Gastroesophageal sphincter (tissue), 4 donors: ENCODE measurements around the gene OR51G1. TPM values are rescaled to one million over a fixed set of nuclear protein-coding genes. Genes with fewer than 3 reads are reported as not detected.

ENCODE experiments used
- ATAC-seq: fragments of 150-250 bp; one replicate; pipeline ENCODE4 v1.9.1; 2016; ENCODE audit warnings: mild to moderate bottlenecking, moderate library complexity
- H3K27ac ChIP-seq, 4 donors: fragments of 200-600 bp; sonication (generic) in 3 of 4; 1 replicate in 3 of 4; 2 replicates in 1 of 4; pipeline ENCODE4 v1.5.1; 2016 to 2019
- H3K27me3 ChIP-seq: fragments of 200-600 bp; sonication (generic); one replicate; pipeline ENCODE4 v1.5.1; 2019
- H3K36me3 ChIP-seq, 2 donors: fragments of 200-600 bp; sonication (generic); one replicate each; pipeline ENCODE4 v1.5.1; 2019; ENCODE audit warnings: control low read depth in 1 of 2
- H3K4me1 ChIP-seq, 3 donors: fragments of 200-600 bp; sonication (generic); 1 replicate in 2 of 3; 2 replicates in 1 of 3; pipeline ENCODE4 v1.5.1; 2016 to 2019; ENCODE audit warnings: control low read depth in 2 of 3
- H3K4me3 ChIP-seq, 2 donors: fragments of 200-600 bp; sonication (generic); one replicate each; pipeline ENCODE4 v1.5.1; 2019; ENCODE audit warnings: mild to moderate bottlenecking in 1 of 2, moderate library complexity in 1 of 2
- H3K9me3 ChIP-seq, 3 donors: fragments of 200-600 bp; sonication (generic); one replicate each; pipeline ENCODE4 v1.5.1; 2017 to 2019; ENCODE audit warnings: control low read depth in 2 of 3
- EP300 ChIP-seq: sonication (generic); formaldehyde crosslinking; IDR thresholded peaks from one replicate; pipeline ENCODE4 v1.6.1; 2017; ENCODE audit warnings: antibody characterized with exemption, mild to moderate bottlenecking
- POLR2A ChIP-seq, 2 donors: fragments of 450-650 bp; IDR thresholded peaks; one replicate each; pipeline ENCODE4 v1.6.1; 2017; ENCODE audit warnings: antibody characterized with exemption in 2 of 2, mild to moderate bottlenecking in 2 of 2, moderate library complexity in 1 of 2
- POLR2AphosphoS5 ChIP-seq: sonication (generic); formaldehyde crosslinking; IDR thresholded peaks from one replicate; pipeline ENCODE4 v1.6.1; 2017; ENCODE audit warnings: antibody characterized with exemption
- WGBS, 2 donors: methylation state at CpG; one replicate each; pipeline ENCODE4 v1.1.5; 2018; ENCODE audit warnings: low coverage in 1 of 2; 5-methylcytosine and 5-hydroxymethylcytosine counted together
- total RNA-seq, 4 donors: library from RNA; depleted of rRNA; stranded (reverse); fragments of >200 nt; gene quantifications; one replicate each; pipeline ENCODE4 v1.1.0, GENCODE V29; 2016
- TF ChIP-seq, protein P1 (sequence below), 4 experiments: fragments of 200-600 bp in 2 of 4; fragments of 450-650 bp in 2 of 4; sonication (generic) in 1 of 4; IDR thresholded peaks; one replicate each; pipeline ENCODE4 v1.5.1; 2017 to 2019; ENCODE audit warnings: antibody characterized with exemption in 4 of 4, mild to moderate bottlenecking in 2 of 4, moderate library complexity in 2 of 4

OR51G1 gene
- total RNA-seq, 4 donors from 2014 or later: not detected

DNA sequence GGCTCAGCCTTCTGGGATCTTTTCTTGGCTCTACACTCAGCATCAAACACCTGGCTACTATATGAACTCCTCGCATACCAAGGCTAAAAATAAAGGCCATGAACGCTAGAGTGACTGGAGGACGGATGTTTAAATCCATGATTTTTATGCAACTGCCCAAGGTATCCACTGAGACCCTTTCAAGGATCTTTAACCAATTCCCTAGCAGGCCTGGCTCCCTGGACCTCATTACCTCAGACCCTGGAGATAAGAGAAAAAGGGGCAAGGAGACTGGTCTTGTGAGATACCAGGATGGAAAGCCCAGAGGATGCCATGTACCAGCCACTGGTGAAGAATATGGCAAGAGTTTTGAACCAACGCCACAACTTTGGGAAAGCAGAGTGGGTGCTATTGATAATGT is 4.9 kb downstream of the OR51G1 start, which contains the start of gene OR51G2:
OR51G2 (minus strand) TSS at position 101 of the 400 bp plus-strand sequence. CDS start 3,687 bp downstream, outside the sequence.
- H3K4me1 ChIP-seq: no peaks in the 10 kb centered on the region
- ATAC-seq: no peak
- H3K36me3 ChIP-seq: no peaks in the 10 kb centered on the region
- H3K4me3 ChIP-seq: no peak within 1 kb of the TSS
- H3K27me3 ChIP-seq: no peaks in the 10 kb centered on the region
- TF ChIP-seq POLR2A (IDR thresholded peaks at IDR 0.05) (no peak), EP300 (no peak)
- TF ChIP-seq, protein P1, sequence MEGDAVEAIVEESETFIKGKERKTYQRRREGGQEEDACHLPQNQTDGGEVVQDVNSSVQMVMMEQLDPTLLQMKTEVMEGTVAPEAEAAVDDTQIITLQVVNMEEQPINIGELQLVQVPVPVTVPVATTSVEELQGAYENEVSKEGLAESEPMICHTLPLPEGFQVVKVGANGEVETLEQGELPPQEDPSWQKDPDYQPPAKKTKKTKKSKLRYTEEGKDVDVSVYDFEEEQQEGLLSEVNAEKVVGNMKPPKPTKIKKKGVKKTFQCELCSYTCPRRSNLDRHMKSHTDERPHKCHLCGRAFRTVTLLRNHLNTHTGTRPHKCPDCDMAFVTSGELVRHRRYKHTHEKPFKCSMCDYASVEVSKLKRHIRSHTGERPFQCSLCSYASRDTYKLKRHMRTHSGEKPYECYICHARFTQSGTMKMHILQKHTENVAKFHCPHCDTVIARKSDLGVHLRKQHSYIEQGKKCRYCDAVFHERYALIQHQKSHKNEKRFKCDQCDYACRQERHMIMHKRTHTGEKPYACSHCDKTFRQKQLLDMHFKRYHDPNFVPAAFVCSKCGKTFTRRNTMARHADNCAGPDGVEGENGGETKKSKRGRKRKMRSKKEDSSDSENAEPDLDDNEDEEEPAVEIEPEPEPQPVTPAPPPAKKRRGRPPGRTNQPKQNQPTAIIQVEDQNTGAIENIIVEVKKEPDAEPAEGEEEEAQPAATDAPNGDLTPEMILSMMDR (IDR thresholded peaks at IDR 0.05): no peak
- WGBS, 2 donors: 13 to 74% methylated on average over 1 to 4 of the region's 4 CpGs
- H3K27ac ChIP-seq: no peak within 1 kb of the TSS
- H3K9me3 ChIP-seq: no peaks in the 10 kb centered on the region

DNA sequence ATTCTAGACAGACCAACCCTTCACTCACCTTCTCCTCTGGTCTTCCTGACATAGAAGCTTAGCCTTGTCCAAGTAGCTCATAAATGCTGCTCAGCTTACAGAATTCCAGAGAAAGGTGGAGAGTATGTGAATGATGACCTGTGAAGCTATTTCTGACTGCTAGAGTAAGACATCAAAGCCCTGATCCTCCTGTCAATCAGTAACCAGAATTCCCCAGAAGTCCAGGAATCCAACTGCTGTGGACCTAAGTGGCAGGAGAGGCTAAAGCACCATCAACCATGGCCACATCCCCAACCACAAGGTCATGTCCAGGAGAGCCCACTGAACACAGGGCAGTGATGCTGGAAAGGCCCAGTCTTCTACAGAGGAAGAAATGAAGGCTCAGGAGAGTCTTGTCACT is 7.6 kb downstream of the OR51G1 start:
- no peaks in the 10 kb centered on the region for H3K9me3 ChIP-seq
- H3K36me3 ChIP-seq: no peaks in the 10 kb centered on the region
- ATAC-seq: no peak
- no peak overlapping the region for H3K4me3 ChIP-seq
- H3K4me1 ChIP-seq: no peaks in the 10 kb centered on the region
- no peak overlapping the region for H3K27ac ChIP-seq
- H3K27me3 ChIP-seq: no peaks in the 10 kb centered on the region
- TF ChIP-seq POLR2A (IDR thresholded peaks at IDR 0.05) (no peak), POLR2AphosphoS5 (no peak), EP300 (no peak)
- TF ChIP-seq, protein P1 (IDR thresholded peaks at IDR 0.05): no peak

DNA sequence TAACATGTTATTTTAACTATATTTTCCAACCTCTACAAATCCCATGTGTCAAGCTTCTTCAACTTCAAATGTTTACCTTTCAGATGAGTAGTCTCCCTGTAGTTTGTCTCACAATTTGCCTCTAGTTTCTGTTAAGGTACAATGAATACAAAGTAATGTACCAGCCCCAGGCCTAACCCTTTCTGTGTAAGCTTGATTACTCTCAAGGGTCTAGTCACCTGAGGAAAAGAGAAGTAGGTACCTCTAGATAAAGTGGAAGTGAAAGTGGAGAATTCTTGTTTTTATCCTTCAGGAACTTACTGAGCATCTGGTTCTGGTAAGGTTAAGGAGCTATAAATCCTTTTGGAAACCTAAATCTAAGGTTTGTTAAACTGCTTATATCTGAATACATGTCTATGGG is 20.7 kb downstream of the OR51G1 start, which contains the start of gene OR51A7:
OR51A7 (plus strand) TSS at position 300 of the 400 bp plus-strand sequence. CDS start 3,587 bp downstream, outside the sequence.
- H3K4me3 ChIP-seq: no peak within 1 kb of the TSS
- H3K27ac ChIP-seq: no peak within 1 kb of the TSS
- no peak for TF ChIP-seq EP300
- TF ChIP-seq POLR2A (IDR thresholded peaks at IDR 0.05): no peak
- TF ChIP-seq POLR2AphosphoS5: no peak
- TF ChIP-seq, protein P1 (IDR thresholded peaks at IDR 0.05): no peak
- H3K9me3 ChIP-seq: no peaks in the 10 kb centered on the region
- no peak for ATAC-seq
- H3K36me3 ChIP-seq: no peaks in the 10 kb centered on the region
- H3K27me3 ChIP-seq: no peaks in the 10 kb centered on the region
- H3K4me1 ChIP-seq: no peaks in the 10 kb centered on the region

DNA sequence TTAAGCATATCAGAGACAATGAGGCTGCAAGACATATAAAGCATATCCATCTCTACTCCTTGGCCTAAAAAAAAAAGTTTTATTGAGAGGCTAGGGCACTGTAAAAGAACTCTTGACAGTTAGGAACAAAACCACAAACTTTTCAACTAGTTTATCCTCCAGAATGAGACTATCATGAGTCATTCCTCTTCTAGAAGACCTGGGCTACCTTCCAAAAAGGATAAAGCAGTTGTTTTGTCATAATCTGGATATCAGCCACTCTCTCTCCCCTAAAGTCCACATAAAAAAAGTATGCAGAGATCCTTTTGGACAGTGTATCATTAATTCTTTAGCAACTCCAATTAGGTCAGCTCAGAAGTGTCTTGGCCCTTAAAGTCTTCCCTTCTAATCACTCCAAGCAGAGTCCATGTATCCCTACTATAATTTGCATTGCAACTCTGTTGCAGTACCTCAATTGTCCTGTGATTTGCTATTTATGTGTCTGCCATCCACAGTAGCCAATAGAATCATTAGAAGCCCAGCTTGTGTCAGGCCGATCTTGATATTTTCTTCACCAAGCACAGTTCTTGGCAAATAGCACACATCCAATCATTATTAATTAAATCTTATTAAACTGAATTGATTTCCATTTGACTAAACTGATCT is 32.0 kb downstream of the OR51G1 start:
- TF ChIP-seq EP300: no peak
- no peak for TF ChIP-seq POLR2AphosphoS5
- TF ChIP-seq, protein P1 (IDR thresholded peaks at IDR 0.05): no peak
- no peak for TF ChIP-seq POLR2A (IDR thresholded peaks at IDR 0.05)
- H3K4me1 ChIP-seq: no peaks in the 10 kb centered on the region
- H3K9me3 ChIP-seq: no peaks in the 10 kb centered on the region
- no peak for ATAC-seq
- no peaks in the 10 kb centered on the region for H3K36me3 ChIP-seq
- H3K4me3 ChIP-seq: no peak overlapping the region
- no peak overlapping the region for H3K27ac ChIP-seq
- no peaks in the 10 kb centered on the region for H3K27me3 ChIP-seq
- WGBS, 2 donors: 81 to 83% methylated on average over 1 of the region's 1 CpG

DNA sequence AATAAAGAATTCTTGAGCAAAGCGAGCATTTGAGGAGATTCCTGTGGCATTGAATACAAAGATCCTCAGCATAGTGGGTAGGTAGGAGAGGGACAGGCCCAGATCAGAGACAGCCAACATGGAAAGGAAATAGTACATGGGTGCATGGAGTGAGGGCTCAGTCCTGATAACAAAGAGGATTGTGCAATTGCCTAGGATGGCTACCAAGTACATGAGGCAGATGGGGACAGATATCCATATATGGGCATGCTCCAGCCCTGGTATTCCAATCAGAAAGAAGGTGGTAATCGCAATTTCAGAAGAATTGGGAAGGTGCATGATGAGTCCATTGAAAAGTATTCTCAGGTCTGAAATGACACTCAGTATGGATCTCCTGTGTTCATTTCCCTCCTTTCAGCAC is 33.9 kb downstream of the OR51G1 start:
- no peaks in the 10 kb centered on the region for H3K36me3 ChIP-seq
- H3K9me3 ChIP-seq: no peaks in the 10 kb centered on the region
- no peak for ATAC-seq
- no peak for TF ChIP-seq POLR2AphosphoS5
- TF ChIP-seq, protein P1 (IDR thresholded peaks at IDR 0.05): no peak
- no peak for TF ChIP-seq POLR2A (IDR thresholded peaks at IDR 0.05)
- TF ChIP-seq EP300: no peak
- no peaks in the 10 kb centered on the region for H3K4me1 ChIP-seq
- H3K27ac ChIP-seq: no peak overlapping the region
- no peak overlapping the region for H3K4me3 ChIP-seq
- 70 to 83% methylated on average over 2 of the region's 2 CpGs for WGBS, 2 donors
- H3K27me3 ChIP-seq: no peaks in the 10 kb centered on the region
